Uterus (tissue), 2 donors: ENCODE data around the gene ADAMTS17.

Experiments
- CTCF ChIP-seq, 4 experiments: fragments of 200-600 bp in 2 of 4; fragments of 450-650 bp in 2 of 4; sonication (generic) in 2 of 4; IDR thresholded peaks; one replicate each; pipeline ENCODE4 v1.5.1; 2016 to 2019; ENCODE audit warnings: antibody characterized with exemption in 4 of 4, mild to moderate bottlenecking in 2 of 4, moderate library complexity in 1 of 4
- POLR2A ChIP-seq, 2 donors: fragments of 450-650 bp; IDR thresholded peaks; one replicate each; pipeline ENCODE4 v1.6.1; 2016; ENCODE audit warnings: antibody characterized with exemption in 2 of 2, mild to moderate bottlenecking in 1 of 2, moderate library complexity in 1 of 2

GRCh38 chr15:100152463-100152862 is 189.3 kb downstream of the ADAMTS17 start:
- no peak for TF ChIP-seq CTCF (IDR thresholded peaks at IDR 0.05)
- no peak for TF ChIP-seq POLR2A (IDR thresholded peaks at IDR 0.05)
